GM10847 (cell line): ENCODE data around the gene TSC22D4.

ENCODE experiments used
- POLR2A ChIP-seq: IDR thresholded peaks from 2 replicates; pipeline ENCODE4 v1.6.1; 2011; ENCODE audit not compliant: insufficient read length; ENCODE audit errors: extremely low read depth

TSC22D4 gene

GRCh38 chr7:100419660-100420226 is 59.3 kb downstream of the TSC22D4 start:
- no peak for TF ChIP-seq POLR2A

GRCh38 chr7:100418930-100419659 is 59.9 kb downstream of the TSC22D4 start:
- no peak for TF ChIP-seq POLR2A
